ENCODE data around the gene AAGAB.

The AAGAB gene

DNA sequence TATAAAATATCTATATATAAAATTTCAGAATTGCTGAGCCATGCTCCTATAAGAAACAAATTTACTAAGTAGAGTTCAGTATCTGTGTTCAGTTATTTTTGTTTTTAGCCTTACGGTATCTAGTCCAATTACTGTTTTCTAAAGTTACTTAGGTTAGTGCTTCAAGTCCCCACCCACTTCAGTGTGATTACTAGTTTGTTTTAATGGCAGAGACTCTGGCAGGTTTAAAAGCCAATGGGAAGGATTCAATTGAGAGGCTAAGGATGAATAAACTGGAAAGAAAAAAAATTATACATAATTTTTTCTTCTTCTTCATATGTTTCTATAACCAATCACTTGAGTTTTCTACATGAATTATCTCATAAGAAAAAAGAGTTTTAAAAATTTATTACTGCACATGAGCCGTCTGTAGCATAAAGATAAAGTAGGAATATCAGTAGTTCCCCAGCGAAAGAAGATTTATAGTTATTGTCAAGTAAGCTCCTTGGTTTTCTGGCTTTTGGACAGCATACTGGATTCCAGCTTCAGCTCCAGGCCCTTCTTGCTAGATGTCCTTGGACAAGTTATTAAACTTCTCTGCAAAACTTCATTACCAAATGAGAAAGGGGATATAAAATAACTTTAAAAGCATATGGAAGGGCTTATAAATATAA lies 46.8 kb downstream of the AAGAB start:
- no peak for DNase-seq

DNA sequence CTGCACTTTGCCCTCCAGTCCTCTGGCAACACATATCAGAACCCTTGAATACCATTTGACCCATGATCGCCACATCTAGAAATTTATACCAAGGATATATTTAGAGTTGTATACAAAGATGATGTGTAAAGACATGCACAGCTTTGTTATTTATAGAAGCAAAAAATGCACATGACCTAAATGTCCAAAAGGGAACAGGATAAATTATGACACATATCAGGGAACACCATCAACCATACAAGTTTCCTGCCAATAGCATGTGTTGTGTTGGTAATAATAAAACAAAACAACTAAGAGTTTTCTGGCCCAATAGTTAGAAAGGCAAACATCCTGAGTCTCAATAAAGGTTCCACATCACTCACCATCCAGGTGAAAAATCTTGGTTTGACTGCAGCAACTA lies 51.5 kb downstream of the AAGAB start:
- DNase-seq: no peak

DNA sequence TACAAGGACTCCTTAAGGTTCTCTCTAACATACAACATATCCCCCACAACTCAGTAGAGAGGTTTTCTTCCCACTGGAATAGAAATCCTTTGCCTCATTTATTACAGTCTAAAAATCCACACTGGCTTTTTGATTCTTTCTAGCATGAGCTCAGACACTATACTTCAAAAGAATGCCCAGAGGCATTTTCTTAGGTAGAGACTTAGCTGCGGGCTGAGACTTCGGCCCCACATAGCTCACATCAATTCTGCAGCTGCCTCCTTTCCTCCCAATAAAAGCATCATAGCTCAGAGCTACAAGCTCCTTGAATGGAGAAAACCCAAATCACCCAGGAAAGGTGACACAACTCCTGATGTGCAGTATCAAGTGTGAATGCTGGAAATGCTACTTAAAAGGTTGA lies 52.4 kb downstream of the AAGAB start:
- DNase-seq: no peak

DNA sequence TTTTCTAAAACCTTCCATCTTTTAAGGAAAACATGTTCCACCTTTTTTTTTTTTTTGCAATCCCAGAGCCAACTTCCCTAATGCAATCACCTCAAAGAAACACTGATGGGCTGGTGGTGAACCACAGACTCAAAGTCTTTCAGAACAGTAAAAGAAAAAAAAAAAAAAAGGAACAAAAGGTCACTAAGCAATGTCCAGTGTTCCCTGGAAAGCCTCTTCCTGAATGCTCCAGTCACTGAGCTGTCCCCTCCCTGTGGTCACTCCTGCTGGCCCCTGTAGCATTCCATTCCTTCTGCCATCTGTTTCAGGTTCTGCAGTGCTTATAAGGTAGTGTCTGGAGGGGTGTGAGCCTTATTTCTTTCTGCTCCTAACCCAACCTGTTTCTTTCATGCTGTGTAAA lies 53.3 kb downstream of the AAGAB start:
- no peak for DNase-seq

DNA sequence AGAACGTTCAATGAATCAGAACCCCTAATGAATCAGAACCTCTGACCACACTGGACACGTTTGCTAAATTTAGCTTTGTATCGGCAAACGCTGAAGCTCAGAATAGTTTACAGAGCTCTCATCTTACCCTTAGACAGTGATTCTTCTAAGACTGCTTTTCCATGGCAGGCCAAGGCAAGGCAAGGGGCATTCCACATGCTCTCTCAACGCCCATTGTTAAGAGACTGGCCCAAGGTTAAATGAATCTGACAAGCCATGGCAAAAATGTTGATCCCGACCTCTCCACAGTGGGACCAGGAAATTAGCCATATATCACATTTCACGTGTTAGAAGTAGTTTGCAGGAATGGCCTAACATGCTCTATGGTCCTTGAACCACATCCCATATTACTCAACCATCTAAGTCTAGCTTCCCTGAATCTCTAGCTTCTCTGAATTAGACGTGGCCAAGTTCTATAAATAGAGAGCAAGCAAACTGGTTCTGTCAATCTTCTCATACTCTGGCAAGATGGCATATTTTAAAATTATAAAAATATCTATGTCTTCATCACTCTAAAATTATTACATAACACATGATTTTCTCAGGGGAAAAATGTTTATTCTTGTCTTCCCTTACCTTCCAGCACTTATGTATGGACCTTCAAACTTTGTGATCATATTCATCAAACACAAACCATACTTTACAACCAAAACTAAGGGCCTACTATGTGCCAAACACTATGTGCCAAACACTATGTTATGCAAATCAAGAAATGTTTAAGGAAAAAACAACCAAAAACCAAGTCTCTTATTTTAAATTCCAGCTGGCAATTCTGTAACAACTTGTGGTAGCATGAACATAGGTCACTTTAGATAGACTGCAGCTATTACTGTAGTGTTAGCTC lies 54.3 kb downstream of the AAGAB start:
- no peak for DNase-seq

DNA sequence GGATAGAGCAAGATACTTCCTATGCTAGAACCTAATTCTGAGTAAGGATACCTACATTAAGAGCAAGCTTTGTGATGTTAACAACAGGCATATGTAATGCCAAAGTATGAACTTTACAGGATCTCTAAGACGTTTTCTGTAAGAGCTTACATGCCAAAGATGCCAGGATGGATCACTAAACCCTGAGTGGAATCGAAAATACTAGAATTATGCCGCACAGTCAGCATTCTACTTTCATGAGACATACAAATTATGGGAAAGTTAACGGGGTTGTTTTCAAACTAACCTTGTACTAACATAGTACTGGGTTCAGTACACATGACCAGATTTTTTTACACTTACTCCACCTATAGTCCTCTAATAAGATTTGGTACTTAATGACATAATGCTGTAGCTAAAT lies 55.1 kb downstream of the AAGAB start:
- no peak for DNase-seq

DNA sequence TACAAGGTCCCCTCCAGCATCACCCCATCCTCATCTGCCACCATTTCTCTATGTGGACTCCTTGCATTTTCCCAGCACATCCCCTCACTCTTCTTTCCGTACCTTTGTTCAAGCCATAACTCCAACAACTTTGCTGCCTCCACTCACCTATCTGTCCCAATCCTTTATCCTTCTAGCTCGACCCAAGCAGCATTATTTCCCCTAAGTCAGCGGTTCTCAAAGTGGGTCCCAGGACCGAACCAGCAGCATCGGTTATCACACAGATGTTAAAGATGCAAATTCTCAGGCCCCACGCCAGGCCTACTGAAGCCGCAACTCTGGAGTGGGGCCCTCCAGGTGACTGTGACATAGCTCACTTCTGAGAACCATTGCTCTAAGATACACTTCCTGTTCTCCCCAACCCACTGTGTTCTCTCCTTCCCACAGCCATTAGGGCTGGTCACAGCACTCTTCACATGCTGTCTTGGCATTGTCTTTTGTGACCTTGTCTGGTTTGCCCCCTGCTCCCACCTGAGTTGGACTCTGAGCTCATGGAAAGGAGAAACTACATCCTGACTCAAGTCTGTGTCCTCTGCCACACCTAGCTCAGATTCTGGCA lies 56.2 kb downstream of the AAGAB start:
- DNase-seq: no peak

DNA sequence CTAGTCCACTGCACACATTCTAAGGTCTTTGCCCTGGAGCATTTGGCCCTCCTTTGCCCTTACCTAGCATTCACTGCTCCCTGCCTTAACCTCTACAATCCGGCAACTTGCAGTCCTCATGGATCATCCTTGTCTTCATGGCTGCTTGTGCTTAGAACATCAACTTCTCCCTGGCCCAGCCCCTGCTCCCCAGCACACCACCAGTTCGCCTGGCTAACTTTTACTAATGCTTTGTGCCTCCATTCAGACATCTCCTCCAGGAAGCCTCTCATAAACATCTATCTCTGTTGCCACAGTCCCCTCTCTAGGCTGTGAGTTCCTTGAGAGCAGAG lies 57.1 kb downstream of the AAGAB start:
- no peak for DNase-seq

DNA sequence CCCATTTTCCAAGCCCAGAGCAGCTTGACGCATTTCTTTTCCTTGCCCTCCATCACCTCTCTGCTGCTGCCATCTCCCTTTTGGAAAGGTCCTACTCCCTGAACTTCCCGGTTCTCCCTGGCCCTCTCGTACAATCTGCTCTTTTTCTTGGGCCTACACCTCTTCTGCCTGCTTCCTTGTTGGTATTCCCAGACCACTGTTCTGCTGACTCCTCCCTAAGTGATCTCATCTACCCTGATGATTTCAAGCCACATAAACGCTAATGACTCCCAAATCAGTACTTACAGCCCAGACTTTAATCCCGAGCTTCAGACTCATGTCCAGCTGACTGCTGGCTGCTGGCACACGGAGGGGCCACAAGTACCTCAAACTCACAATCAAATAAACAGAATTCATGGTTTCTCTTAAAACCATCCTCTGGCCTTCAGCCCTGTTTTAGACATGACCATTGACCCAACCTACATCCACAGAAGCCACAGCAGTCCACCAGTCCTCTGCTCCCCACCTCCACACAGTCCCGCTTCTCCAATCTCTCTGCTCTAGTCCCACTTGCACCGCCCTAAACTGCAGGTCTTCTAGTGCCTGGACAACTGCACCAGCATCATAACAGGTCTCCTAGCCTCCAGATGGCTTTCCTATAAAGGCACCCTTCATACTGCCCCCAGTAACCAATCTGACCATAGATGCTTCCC lies 57.6 kb downstream of the AAGAB start:
- DNase-seq: no peak

DNA sequence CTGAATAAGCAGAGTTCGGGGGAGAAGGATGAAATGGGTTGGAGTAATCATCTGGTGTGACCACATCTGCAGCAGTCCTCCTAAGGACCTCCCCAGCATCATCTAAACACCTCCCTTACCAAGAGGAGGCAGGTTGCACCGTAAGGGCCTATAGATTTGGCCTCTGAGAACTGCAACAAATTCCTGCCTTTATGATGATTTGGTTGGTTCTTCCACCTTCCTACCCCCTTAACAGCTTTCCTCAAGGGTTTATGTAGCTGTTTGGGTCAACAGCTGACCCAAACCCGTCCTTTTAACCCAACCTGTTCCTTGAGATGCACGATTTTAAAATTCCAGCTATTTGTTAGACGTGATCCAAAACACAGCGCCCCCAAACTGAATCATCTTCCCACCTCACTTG lies 58.2 kb downstream of the AAGAB start:
- no peak for DNase-seq

DNA sequence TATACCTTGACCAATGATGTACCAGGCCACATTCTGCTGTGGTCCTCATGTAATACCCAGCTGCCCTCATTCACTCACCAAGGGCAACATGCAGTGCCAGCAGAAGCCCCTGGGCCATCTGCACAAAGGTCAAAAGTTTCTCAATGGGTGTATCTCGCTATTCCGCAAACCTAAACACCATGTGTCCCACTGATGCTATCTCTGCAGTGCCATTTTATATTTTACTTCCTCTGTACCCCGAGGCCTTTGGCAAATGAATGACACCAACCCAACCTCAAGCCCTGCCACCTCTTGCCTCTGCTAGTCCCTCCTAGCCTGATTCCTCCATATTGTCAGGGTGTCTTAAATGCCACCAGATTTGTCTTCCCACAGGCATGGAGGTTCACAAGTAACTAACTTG lies 59.2 kb downstream of the AAGAB start:
- DNase-seq: no peak

DNA sequence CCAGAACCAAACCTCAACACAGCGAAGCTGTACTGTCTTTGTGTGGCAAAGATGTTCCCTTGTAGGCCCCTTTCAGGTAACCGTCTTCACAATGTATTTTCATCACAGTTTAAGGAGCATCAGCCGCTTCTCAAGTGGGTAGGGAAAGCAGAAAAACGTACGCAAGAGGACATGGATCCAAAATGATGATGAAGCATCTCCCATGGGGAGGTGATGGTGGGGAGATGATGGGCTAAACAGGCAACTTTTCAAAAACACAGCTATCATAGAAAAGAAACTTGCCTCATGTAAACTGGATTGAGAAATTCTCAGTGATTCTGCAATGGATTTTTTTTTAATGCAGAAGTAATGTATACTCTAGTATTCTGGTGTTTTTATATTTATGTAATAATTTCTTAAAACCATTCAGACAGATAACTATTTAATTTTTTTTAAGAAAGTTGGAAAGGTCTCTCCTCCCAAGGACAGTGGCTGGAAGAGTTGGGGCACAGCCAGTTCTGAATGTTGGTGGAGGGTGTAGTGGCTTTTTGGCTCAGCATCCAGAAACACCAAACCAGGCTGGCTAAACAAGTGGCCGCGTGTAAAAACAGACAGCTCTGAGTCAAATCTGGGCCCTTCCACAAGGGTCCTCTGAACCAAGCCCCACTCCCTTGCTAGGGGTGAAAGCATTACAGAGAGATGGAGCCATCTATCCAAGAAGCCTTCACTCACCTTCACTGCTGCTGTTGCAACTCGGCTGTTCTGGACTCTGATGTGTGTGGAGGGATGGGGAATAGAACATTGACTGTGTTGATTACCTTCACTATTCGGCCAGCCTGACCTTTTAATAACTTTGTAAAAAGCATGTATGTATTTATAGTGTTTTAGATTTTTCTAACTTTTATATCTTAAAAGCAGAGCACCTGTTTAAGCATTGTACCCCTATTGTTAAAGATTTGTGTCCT lies 60.0 kb downstream of the AAGAB start:
- no peak for DNase-seq

DNA sequence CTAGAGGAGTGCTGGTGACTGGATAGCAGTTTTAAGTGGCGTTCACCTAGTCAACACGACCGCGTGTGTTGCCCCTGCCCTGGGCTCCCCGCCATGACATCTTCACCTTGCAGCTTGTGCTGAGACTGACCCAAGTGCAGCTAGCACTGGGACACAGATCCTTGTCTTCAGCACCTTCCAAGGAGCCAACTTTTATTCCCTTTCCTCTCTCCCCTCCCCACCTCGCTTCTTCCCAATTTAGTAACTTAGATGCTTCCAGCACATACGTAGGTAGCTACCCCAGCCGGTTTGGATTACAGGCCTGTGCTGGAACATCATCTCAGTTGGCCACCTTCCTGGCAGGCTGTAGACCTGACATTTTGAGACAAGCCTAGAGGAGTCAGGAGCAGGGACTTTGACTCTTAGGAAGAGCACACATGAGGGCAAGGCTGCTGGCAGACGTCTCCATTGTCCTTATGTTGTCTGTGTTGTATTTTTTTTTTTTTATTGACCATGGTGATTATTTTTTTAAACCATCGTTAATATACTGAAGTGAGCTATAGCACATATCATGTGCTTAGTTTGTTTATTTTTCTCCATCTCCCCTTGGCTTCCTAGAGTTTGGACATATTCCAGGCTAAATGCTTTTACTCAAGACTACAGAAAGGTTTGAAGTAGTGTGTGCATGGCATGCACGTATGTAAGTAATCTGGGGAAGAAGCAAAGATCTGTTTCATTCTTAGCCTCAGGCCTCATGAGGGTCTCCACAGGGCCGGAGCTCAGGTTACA lies 61.1 kb downstream of the AAGAB start:
- peak in 1 of 2 experiments; percentile 7 for DNase-seq

DNA sequence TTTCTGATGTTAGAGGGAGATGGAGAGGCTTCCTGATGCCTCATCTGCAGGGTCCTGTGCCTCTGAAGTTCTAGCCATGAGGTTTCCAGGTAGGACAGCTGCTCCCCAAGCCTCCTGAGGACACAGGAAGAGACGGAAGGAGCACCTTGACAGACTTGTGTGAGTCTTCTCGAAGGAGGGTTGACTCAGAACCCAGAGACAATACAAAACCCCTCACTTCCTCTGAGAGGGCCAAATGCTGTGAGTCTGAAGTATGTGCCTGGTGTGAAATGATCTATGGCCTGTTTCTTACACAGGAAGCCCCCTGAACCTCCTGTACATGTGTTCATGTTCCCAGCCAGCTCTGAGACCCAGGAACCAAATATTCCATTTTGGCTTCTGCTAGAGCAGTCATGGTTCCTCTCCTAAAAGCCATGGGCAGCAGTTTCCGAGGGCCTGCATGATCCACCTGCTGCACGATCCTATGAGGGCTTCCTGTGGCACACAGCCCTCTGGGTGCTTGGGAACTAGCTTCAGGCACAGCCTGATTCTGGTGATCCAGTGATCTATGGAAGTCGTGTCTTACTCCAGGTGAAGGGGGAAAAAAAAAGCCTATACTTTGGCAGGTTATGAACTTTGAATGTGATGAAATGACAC lies 62.2 kb downstream of the AAGAB start:
- DNase-seq: peak in 1 of 2 experiments; percentile 15

DNA sequence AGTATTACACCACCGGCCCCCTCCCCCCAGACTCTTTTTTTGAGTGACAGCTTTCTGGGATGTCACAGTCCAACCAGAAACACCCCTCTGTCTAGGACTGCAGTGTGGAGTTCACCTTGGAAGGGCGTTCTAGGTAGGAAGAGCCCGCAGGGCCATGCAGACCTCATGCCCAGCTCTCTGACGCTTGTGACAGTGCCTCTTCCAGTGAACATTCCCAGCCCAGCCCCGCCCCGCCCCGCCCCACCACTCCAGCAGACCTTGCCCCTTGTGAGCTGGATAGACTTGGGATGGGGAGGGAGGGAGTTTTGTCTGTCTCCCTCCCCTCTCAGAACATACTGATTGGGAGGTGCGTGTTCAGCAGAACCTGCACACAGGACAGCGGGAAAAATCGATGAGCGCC lies 63.6 kb downstream of the AAGAB start:
- DNase-seq: no peak

DNA sequence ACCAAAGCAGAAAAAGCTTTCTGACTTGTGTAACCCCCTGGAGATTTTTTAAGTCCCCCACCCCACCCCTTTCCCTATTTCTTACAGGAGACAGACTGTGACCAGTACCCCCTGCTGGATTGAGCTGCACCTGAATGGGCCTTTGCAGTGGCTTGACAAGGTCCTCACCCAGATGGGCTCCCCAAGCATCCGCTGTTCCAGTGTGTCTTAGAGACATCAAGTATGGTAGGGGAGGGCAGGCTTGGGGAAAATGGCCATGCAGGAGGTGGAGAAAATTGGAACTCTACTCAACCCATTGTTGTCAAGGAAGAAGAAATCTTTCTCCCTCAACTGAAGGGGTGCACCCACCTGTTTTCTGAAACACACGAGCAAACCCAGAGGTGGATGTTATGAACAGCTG lies 64.1 kb downstream of the AAGAB start:
- DNase-seq: peak in 1 of 2 experiments; percentile 11

DNA sequence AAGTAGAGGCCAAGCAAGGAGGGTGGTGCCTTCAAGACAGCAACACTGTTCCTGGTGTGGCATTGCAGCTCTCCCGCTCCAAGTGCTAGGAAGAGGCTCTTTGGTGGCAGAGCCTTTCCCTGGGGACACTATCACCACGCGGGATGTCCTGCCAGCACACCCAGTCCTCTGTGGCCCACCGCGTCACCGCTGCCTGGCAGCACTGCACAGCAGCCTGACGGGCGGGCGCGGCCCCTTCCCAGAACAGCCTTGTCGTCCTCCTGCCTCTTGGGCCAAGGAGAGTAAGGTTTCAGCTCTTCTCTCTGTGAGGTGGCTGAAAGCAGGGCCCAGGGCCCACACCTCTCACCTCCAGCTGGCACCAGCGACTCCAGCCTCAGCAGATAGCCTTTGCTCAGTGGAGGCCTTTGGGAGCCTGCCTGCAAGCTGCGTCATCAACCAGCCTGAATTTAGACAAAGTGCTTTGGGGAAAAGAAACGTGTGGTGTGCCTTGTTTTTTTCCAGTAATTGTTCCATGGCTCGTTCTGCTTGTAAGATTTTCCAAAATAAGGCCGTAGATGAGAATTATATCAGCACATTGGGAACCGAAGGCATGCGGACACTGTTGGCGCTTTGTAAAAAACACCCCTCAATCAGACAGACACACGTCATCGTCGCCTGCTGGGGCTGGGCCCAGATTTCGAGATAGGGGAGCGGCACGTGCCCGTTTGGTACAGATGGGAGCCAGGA lies 65.0 kb downstream of the AAGAB start:
- peak in 1 of 2 experiments; percentile 7 for DNase-seq

DNA sequence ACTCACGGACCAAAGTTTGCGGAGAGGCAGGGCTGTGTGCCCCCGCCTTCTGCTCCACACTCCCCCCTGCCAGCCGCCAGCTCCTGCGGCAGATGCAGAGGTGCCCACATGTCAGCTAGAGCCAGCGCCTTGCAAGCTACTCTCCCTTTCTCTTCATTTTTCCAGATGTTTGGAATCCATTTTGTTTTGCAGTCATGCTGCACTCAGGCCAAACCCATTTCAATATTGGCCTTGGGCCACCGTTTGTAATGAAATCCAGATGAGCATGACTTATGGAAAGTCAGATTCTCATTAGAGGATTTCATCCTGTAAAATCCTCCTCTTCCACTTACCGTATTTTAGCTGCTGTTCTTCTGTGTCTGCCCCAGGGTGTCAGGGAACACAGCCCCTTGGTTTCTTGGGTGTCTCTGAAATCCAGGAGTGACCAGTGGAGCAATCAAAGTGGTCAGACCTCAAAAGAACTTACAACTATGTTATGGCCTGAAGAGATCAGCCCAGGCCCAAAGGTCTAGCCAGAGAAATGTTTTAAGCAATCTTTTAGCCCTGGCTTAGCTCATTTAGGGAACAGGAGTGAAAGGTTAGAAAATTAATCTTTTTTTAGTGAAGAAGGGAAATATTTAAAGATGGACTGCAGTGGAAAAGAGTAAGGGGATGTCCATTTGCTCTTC lies 65.8 kb downstream of the AAGAB start:
- DNase-seq: peak in 1 of 2 experiments; percentile 12

DNA sequence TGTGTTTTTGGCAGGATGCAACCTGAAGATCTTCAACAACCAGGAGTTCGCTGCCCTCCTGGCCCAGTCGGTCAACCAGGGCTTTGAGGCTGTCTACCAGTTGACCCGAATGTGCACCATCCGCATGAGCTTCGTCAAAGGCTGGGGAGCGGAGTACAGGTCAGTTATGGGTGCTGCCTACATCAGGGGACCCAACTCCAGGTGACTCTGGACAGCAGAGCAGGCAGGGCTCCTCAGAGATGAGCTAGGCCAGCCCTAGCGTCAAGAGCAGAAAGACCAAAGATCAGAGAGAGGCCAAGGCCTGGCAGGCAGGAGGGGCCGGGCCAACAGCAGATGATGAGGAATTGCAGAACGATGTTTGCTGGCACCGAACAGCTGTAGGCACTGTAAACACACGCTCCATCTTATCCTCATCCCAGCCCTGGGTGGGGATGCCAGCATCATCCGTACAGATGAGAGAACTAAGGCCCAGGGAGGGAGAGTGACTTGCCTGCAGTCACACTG lies 67.1 kb downstream of the AAGAB start:
- peak in 1 of 2 experiments; percentile 5 for DNase-seq

DNA sequence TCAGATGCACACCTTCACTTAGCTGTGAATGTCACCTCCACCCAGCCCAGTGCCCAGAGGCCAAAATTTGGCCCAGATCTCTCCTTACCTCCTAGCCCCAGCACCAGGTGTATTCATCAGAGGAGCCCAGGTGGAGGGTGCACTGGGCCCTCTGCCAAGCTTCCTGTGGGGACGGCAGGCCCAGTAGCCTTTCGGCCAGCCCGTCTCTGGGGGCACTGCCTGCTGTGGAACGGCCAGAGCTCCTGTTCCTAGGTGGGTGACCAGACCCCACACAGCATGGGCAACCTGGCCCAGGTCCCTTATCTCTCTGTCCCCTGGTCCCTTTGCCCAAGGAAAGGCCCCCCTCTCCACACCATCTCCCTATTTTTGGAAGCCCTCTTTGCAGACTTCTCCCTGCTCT lies 67.8 kb downstream of the AAGAB start:
- DNase-seq: no peak
